ENCODE measurements around the gene ESPL1.

DNA sequence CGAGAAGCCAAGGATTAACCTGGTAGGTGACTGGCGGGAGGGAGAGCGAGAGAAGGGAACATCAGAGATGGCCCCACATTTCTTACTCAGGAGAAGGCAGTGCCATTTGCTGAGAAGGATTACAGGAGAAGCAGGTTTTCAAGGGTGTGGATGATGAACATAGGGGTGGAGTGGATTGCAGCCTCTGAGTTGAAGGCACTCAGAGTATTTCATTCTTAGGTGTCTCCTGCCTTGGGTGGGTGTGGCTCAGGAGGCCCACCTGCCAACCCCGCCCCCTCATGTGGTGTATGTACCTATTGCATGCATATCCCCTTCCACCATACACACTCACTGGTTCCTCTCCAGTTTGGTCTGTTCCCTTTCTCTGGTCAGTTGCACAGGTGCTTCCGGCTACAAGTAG, 6.3 kb downstream of the ESPL1 start:
- TF ChIP-seq, protein P1, sequence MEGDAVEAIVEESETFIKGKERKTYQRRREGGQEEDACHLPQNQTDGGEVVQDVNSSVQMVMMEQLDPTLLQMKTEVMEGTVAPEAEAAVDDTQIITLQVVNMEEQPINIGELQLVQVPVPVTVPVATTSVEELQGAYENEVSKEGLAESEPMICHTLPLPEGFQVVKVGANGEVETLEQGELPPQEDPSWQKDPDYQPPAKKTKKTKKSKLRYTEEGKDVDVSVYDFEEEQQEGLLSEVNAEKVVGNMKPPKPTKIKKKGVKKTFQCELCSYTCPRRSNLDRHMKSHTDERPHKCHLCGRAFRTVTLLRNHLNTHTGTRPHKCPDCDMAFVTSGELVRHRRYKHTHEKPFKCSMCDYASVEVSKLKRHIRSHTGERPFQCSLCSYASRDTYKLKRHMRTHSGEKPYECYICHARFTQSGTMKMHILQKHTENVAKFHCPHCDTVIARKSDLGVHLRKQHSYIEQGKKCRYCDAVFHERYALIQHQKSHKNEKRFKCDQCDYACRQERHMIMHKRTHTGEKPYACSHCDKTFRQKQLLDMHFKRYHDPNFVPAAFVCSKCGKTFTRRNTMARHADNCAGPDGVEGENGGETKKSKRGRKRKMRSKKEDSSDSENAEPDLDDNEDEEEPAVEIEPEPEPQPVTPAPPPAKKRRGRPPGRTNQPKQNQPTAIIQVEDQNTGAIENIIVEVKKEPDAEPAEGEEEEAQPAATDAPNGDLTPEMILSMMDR (IDR thresholded peaks at IDR 0.05 in 8 of 11, conservative IDR thresholded peaks at IDR 0.05 in 3 of 11) = no peak
- TF ChIP-seq POLR2A (IDR thresholded peaks at IDR 0.05) (no peak), POLR2AphosphoS5 (IDR thresholded peaks at IDR 0.05) (no peak)

Measured in spleen (tissue), 7 donors.